Stimulated activated CD4-positive, alpha-beta T cell treated with anti-CD3 and anti-CD28 coated beads, Interleukin-12 subunit alpha, Interleukin-12 subunit beta, amount 100 ng/mL, for 4 hours (primary cell): ENCODE measurements around the gene SLC25A42.

Experiments used
- DNase-seq: peaks from one replicate; pipeline ENCODE4 v3.0.0-alpha.2; 2020

Gene SLC25A42

GRCh38 chr19:19051478-19052213, 12.1 kb upstream of the SLC25A42 start:
- DNase-seq: no peak

- DNase-seq: no peak
Observed at GRCh38 chr19:19052921-19053320, 10.9 kb upstream of the SLC25A42 start.

GRCh38 chr19:19053508-19054314, 10.1 kb upstream of the SLC25A42 start:
- peak; percentile 53 for DNase-seq

GRCh38 chr19:19054315-19054938, 9.4 kb upstream of the SLC25A42 start:
- no peak for DNase-seq

GRCh38 chr19:19054939-19055440, 8.8 kb upstream of the SLC25A42 start:
- DNase-seq: no peak

GRCh38 chr19:19055701-19056100, 8.1 kb upstream of the SLC25A42 start:
- DNase-seq: no peak

GRCh38 chr19:19056636-19057275, 7.0 kb upstream of the SLC25A42 start:
- DNase-seq: no peak

GRCh38 chr19:19057317-19057716, 6.5 kb upstream of the SLC25A42 start:
- no peak for DNase-seq

GRCh38 chr19:19057720-19058119, 6.1 kb upstream of the SLC25A42 start:
- no peak for DNase-seq

- no peak for DNase-seq
Observed at GRCh38 chr19:19059018-19059836, 4.6 kb upstream of the SLC25A42 start.

GRCh38 chr19:19059837-19060611, 3.8 kb upstream of the SLC25A42 start:
- no peak for DNase-seq

- no peak for DNase-seq
Observed at GRCh38 chr19:19061506-19061905, 2.3 kb upstream of the SLC25A42 start.

GRCh38 chr19:19062454-19063182, 1.2 kb upstream of the SLC25A42 start:
- peak; percentile 13 for DNase-seq

GRCh38 chr19:19064098-19064722, 416 bp downstream of the SLC25A42 start:
- DNase-seq: no peak

GRCh38 chr19:19064811-19065745, 1.3 kb downstream of the SLC25A42 start:
- DNase-seq: peak; percentile 31

- no peak for DNase-seq
Observed at GRCh38 chr19:19067276-19068072, 3.7 kb downstream of the SLC25A42 start.

GRCh38 chr19:19068659-19069654, 5.2 kb downstream of the SLC25A42 start:
- DNase-seq: no peak
